Measurements from ENCODE around the gene NSDHL.
"Not testable (repeated sequence)": the region's sequence is repeated elsewhere in the genome, so short reads cannot be mapped to it uniquely, and the experiment has no call there.

Gene NSDHL

DNA sequence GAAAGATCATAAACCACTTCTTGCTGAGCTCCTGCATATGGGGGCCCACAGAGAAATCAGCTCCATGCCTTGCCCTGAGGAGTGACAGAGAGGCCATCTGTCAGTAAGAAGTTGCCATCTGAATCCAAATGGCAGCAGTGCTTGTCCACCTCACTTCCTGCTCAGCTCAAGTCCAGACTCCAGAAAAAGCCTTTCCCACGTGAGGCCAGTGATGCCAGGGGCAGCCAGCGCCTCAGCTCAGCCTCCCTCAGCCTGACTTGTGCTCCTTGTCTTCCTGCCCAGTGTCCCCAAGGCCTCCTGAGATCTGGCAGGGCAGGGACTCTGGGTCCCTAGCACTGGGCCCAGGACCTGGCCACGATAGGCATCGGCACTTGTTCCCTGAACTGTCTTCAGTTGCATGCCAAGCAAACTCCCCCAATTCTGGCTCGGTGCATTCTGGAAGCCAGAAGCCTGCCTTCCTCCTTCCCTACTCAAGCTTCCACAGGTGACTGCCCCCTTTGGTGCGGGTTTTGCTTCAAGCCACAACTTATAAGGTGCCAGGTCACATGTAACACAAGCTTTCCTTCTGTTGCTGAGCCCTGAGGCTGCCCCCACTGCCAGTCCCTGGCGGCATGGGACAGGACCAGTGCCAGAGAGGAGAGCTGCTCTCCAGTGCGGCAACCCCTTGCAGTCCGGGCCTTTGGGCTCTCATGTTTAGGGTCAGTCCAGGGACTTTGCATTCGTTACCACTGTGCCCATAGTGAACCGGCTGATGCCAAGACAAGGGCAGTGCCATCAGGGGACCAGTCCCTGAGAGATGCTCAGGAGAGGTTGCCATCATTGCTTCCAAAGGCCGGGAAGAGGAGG is 69.2 kb downstream of the NSDHL start:
- no peak overlapping the region for H3K27ac Mint-ChIP-seq (ENCODE audit: low read depth)
- no peaks in the 10 kb centered on the region for H3K36me3 Mint-ChIP-seq (ENCODE audit: insufficient read depth)
- H3K27me3 Mint-ChIP-seq: peaks cover 30% of the 10 kb centered on the region
- H3K4me1 Mint-ChIP-seq: no peaks in the 10 kb centered on the region
- DNase-seq (ENCODE audit: low spot score in 2 of 2) (no peak), ATAC-seq (replicated peaks; ENCODE audit: extremely low read depth, poor library complexity, severe bottlenecking) (no peak)
- H3K9me3 Mint-ChIP-seq: no peaks in the 10 kb centered on the region
- H3K4me3 Mint-ChIP-seq: no peak overlapping the region

- no peak overlapping the region for H3K4me3 Mint-ChIP-seq
- no peak for ATAC-seq (replicated peaks; ENCODE audit: extremely low read depth, poor library complexity, severe bottlenecking)
- H3K27me3 Mint-ChIP-seq: peaks cover 21% of the 10 kb centered on the region
- H3K36me3 Mint-ChIP-seq (ENCODE audit: insufficient read depth): no peaks in the 10 kb centered on the region
- no peak overlapping the region for H3K27ac Mint-ChIP-seq (ENCODE audit: low read depth)
- H3K4me1 Mint-ChIP-seq: no peaks in the 10 kb centered on the region
- no peak for DNase-seq (ENCODE audit: low spot score in 2 of 2)
- no peaks in the 10 kb centered on the region for H3K9me3 Mint-ChIP-seq
These were observed 70.1 kb downstream of the NSDHL start for GRCh38 chrX:152900937-152901445.

- Mint-ChIP-seq H3K27me3 (peaks cover 14% of the 10 kb centered on the region), H3K36me3 (ENCODE audit: insufficient read depth) (no peaks in the 10 kb centered on the region), H3K4me3 (no peak overlapping the region), H3K4me1 (no peaks in the 10 kb centered on the region), H3K27ac (ENCODE audit: low read depth) (no peak overlapping the region), H3K9me3 (no peaks in the 10 kb centered on the region)
- DNase-seq (ENCODE audit: low spot score in 2 of 2) (no peak), ATAC-seq (replicated peaks; ENCODE audit: extremely low read depth, poor library complexity, severe bottlenecking) (no peak)
These were observed 71.1 kb downstream of the NSDHL start for GRCh38 chrX:152901816-152902501.

- Mint-ChIP-seq H3K27ac (ENCODE audit: low read depth) (no peak overlapping the region), H3K27me3 (peaks cover 16% of the 10 kb centered on the region), H3K4me3 (no peak overlapping the region), H3K36me3 (ENCODE audit: insufficient read depth) (no peaks in the 10 kb centered on the region), H3K4me1 (no peaks in the 10 kb centered on the region), H3K9me3 (no peaks in the 10 kb centered on the region)
- no peak for ATAC-seq (replicated peaks; ENCODE audit: extremely low read depth, poor library complexity, severe bottlenecking)
- no peak for DNase-seq (ENCODE audit: low spot score in 2 of 2)
These were observed 71.6 kb downstream of the NSDHL start for GRCh38 chrX:152902502-152902820.

DNA sequence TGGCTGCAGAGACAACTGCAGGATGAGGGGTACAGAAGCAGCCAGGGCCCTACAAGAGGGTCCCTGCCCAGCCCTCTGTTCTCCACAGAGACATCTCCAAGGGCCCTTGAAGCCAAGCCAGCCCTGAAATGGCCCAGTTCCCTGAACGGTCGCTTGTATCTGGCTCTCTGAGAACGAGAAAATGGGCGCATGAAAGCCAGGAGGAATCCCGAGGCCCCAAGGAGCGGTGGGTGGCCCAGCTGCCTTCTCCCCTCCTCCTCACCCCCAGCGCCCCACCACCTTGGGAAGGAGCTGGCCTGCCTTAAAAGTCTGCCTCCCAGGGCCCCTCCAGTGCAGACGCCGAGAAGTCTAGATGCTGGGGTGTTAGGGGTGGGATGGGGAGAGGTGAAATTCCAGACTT is 72.7 kb downstream of the NSDHL start:
- peaks cover 17% of the 10 kb centered on the region for H3K27me3 Mint-ChIP-seq
- H3K27ac Mint-ChIP-seq (ENCODE audit: low read depth): no peak overlapping the region
- ATAC-seq (replicated peaks; ENCODE audit: extremely low read depth, poor library complexity, severe bottlenecking): no peak
- no peak overlapping the region for H3K4me3 Mint-ChIP-seq
- no peaks in the 10 kb centered on the region for H3K4me1 Mint-ChIP-seq
- no peak for DNase-seq (ENCODE audit: low spot score in 2 of 2)
- no peaks in the 10 kb centered on the region for H3K36me3 Mint-ChIP-seq (ENCODE audit: insufficient read depth)
- no peaks in the 10 kb centered on the region for H3K9me3 Mint-ChIP-seq

- H3K27me3 Mint-ChIP-seq: peaks cover 17% of the 10 kb centered on the region
- H3K36me3 Mint-ChIP-seq (ENCODE audit: insufficient read depth): no peaks in the 10 kb centered on the region
- H3K9me3 Mint-ChIP-seq: no peaks in the 10 kb centered on the region
- no peak for ATAC-seq (replicated peaks; ENCODE audit: extremely low read depth, poor library complexity, severe bottlenecking)
- H3K27ac Mint-ChIP-seq (ENCODE audit: low read depth): no peak overlapping the region
- H3K4me3 Mint-ChIP-seq: no peak overlapping the region
- H3K4me1 Mint-ChIP-seq: no peaks in the 10 kb centered on the region
- no peak for DNase-seq (ENCODE audit: low spot score in 2 of 2)
These were observed 73.6 kb downstream of the NSDHL start for GRCh38 chrX:152904151-152905080.

DNA sequence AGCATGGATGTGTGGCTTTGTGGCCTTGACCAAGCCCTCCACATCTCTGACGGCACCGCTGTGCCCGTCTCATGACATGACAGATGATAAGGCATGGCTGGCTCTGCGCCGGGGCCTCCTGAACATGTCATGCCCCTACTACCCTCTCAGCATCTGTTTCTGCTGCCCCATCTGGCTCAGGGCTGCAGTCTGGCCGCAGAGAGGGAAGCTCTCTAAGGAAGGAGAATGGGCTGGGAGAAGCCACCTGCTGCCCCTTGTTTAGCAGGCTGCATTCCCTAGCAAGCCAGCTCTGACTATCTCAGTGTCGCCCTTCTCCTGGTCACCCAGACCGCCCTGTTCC is 74.2 kb downstream of the NSDHL start:
- DNase-seq (ENCODE audit: low spot score in 2 of 2) (no peak), ATAC-seq (replicated peaks; ENCODE audit: extremely low read depth, poor library complexity, severe bottlenecking) (no peak)
- Mint-ChIP-seq H3K27me3 (peaks cover 13% of the 10 kb centered on the region), H3K36me3 (ENCODE audit: insufficient read depth) (no peaks in the 10 kb centered on the region), H3K27ac (ENCODE audit: low read depth) (no peak overlapping the region), H3K4me1 (no peaks in the 10 kb centered on the region), H3K9me3 (no peaks in the 10 kb centered on the region), H3K4me3 (no peak overlapping the region)

GRCh38 chrX:152907084-152907651 is 76.3 kb downstream of the NSDHL start:
- H3K4me1 Mint-ChIP-seq: no peaks in the 10 kb centered on the region
- H3K36me3 Mint-ChIP-seq (ENCODE audit: insufficient read depth): no peaks in the 10 kb centered on the region

DNA sequence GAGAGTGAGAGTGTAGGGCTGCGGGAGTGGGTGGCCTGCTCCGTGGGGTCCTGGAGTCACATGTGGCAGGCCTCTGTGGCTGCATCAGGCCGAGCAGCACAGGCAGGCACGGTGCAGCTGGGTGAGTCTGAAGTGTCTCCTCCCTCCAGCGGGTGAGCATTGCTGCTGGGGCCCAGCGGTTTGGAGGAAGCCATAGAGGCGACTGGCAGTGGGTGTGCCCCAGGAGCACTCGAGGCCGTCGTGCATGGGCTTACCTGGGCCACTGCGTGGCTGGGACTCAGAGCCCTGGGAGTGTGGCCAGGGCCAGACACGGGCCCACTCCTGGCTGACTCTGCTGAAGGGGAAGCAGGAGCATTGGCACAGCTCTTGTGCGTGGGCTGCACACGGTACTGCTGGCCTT is 77.6 kb downstream of the NSDHL start:
- no peaks in the 10 kb centered on the region for H3K9me3 Mint-ChIP-seq
- ATAC-seq (replicated peaks; ENCODE audit: extremely low read depth, poor library complexity, severe bottlenecking) (no peak), DNase-seq (ENCODE audit: low spot score in 2 of 2) (no peak)
- peaks cover under 1% of the 10 kb centered on the region for H3K36me3 Mint-ChIP-seq (ENCODE audit: insufficient read depth)
- no peak overlapping the region for H3K4me3 Mint-ChIP-seq
- H3K27ac Mint-ChIP-seq (ENCODE audit: low read depth): no peak overlapping the region
- H3K27me3 Mint-ChIP-seq: peaks cover 9% of the 10 kb centered on the region
- H3K4me1 Mint-ChIP-seq: no peaks in the 10 kb centered on the region

More at GRCh38 chrX:152907084-152907651, 76.3 kb downstream of the NSDHL start:
- Mint-ChIP-seq H3K9me3 (no peaks in the 10 kb centered on the region), H3K27ac (ENCODE audit: low read depth) (no peak overlapping the region), H3K27me3 (peaks cover 9% of the 10 kb centered on the region), H3K4me3 (no peak overlapping the region)
- ATAC-seq (replicated peaks; ENCODE audit: extremely low read depth, poor library complexity, severe bottlenecking) (no peak), DNase-seq (ENCODE audit: low spot score in 2 of 2) (no peak)

- not testable (repeated sequence) for H3K36me3 Mint-ChIP-seq (ENCODE audit: insufficient read depth); ATAC-seq (replicated peaks; ENCODE audit: extremely low read depth, poor library complexity, severe bottlenecking)
These were observed 79.2 kb downstream of the NSDHL start for GRCh38 chrX:152910018-152910417.

DNA sequence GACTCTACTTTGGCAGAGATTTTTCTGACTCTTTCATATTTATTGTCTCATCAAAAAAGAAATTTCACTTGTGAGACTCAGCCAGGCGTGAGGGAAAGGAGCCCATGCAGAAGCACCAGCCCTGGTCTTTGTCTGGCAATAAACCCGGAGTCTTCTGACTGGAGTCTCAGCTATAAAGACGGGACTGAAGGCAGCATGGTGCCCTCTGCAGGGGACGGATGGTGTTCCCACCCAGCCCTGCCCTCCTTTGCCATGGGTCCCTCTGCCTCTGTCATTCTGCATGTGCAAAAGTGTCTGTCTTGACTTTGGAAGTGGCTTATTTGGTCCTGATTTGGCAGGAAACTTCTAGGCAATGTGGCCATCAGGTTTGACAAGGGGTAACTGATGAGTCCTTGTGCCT is 81.2 kb downstream of the NSDHL start:
- Mint-ChIP-seq H3K9me3 (no peaks in the 10 kb centered on the region), H3K4me1 (no peaks in the 10 kb centered on the region), H3K4me3 (no peak overlapping the region), H3K36me3 (ENCODE audit: insufficient read depth) (peaks cover 2% of the 10 kb centered on the region), H3K27ac (ENCODE audit: low read depth) (no peak overlapping the region), H3K27me3 (peaks cover 5% of the 10 kb centered on the region)
- ATAC-seq (replicated peaks; ENCODE audit: extremely low read depth, poor library complexity, severe bottlenecking) (no peak), DNase-seq (ENCODE audit: low spot score in 2 of 2) (no peak)

More at GRCh38 chrX:152910018-152910417, 79.2 kb downstream of the NSDHL start:
- H3K9me3 Mint-ChIP-seq; H3K27ac Mint-ChIP-seq (ENCODE audit: low read depth); H3K4me3 Mint-ChIP-seq; H3K4me1 Mint-ChIP-seq; DNase-seq (ENCODE audit: low spot score in 2 of 2); H3K27me3 Mint-ChIP-seq: not testable (repeated sequence)

GRCh38 chrX:152912641-152913040 is 81.8 kb downstream of the NSDHL start:
- peaks cover 2% of the 10 kb centered on the region for H3K36me3 Mint-ChIP-seq (ENCODE audit: insufficient read depth)
- ATAC-seq (replicated peaks; ENCODE audit: extremely low read depth, poor library complexity, severe bottlenecking) (no peak), DNase-seq (ENCODE audit: low spot score in 2 of 2) (no peak)
- H3K4me1 Mint-ChIP-seq: no peaks in the 10 kb centered on the region
- no peak overlapping the region for H3K4me3 Mint-ChIP-seq
- no peaks in the 10 kb centered on the region for H3K9me3 Mint-ChIP-seq
- no peaks in the 10 kb centered on the region for H3K27me3 Mint-ChIP-seq
- H3K27ac Mint-ChIP-seq (ENCODE audit: low read depth): no peak overlapping the region

Data from central memory CD8-positive, alpha-beta T cell (primary cell).